Measurements from ENCODE around the gene RNF144B. TPM values are rescaled to one million over a fixed set of nuclear protein-coding genes. Genes with fewer than 3 reads are reported as not detected.
A peak's percentile ranks its signal among the peaks of the same experiment; 100 is the strongest.

Gene RNF144B
- polyA plus RNA-seq (2013, experiment 1 of 2), result 0.15 TPM
- polyA plus RNA-seq (2013, experiment 2 of 2), result 0.14 TPM

- no peak within 1 kb of the TSS for H2BK5ac ChIP-seq (ENCODE audit: low read depth, low read length, poor library complexity, severe bottlenecking)
- no peak within 1 kb of the TSS for H4K91ac ChIP-seq (ENCODE audit: low read length)
- H3K27me3 ChIP-seq (ENCODE audit: control insufficient read depth in 1 of 2, insufficient read depth in 1 of 2, low read length in 2 of 2), result no peaks in the 10 kb centered on the region
- H3K9me3 ChIP-seq (ENCODE audit: control insufficient read depth, low read length), result no peaks in the 10 kb centered on the region
- peak; percentile 72 for DNase-seq
- H3K4me2 ChIP-seq (ENCODE audit: low read length, poor library complexity, severe bottlenecking), result peak within 1 kb of the TSS; percentile 89
- peak within 1 kb of the TSS; percentile 72 to 86 for H3K4me3 ChIP-seq (ENCODE audit: insufficient read depth in 1 of 2, low read depth in 1 of 2, low read length in 2 of 2)
- H3K79me1 ChIP-seq (replicated peaks; ENCODE audit: low read length, poor library complexity, severe bottlenecking), result no peaks in the 10 kb centered on the region
- peak within 1 kb of the TSS in 1 of 2 experiments; percentile 36 for H3K14ac ChIP-seq (ENCODE audit: low read length in 2 of 2)
- H2BK120ac ChIP-seq (ENCODE audit: low read depth, low read length), result no peak within 1 kb of the TSS
- peak within 1 kb of the TSS; percentile 65 for H4K8ac ChIP-seq (ENCODE audit: low read length)
- no peak within 1 kb of the TSS for H2BK12ac ChIP-seq (ENCODE audit: low read length in 2 of 2)
- peak within 1 kb of the TSS in 1 of 2 experiments; percentile 17 for H3K4ac ChIP-seq (ENCODE audit: low read depth in 1 of 2, low read length in 2 of 2)
- H3K18ac ChIP-seq (ENCODE audit: low read depth in 1 of 2, low read length in 2 of 2), result peak within 1 kb of the TSS in 1 of 2 experiments; percentile 84
- no peak within 1 kb of the TSS for H3K23ac ChIP-seq (ENCODE audit: low read length in 2 of 2)
- peak within 1 kb of the TSS; percentile 74 for H3K9ac ChIP-seq (ENCODE audit: low read length)
- WGBS, result 2% methylated on average over 38 of the region's 40 CpGs
- peak within 1 kb of the TSS; percentile 60 for H2AFZ ChIP-seq (ENCODE audit: low read depth, low read length)
- peak within 1 kb of the TSS; percentile 23 for H3K27ac ChIP-seq (ENCODE audit: low read length, poor library complexity, severe bottlenecking)
- H3K36me3 ChIP-seq (ENCODE audit: control insufficient read depth in 1 of 2, insufficient read depth in 2 of 2, low read depth in 1 of 2, low read length in 2 of 2), result no peaks in the 10 kb centered on the region
- H3K4me1 ChIP-seq (ENCODE audit: control insufficient read depth, insufficient read depth, low read depth, low read length), result no peaks in the 10 kb centered on the region
- no peak within 1 kb of the TSS for H2AK5ac ChIP-seq (ENCODE audit: low read length, severe bottlenecking)
- no peak within 1 kb of the TSS for H2BK15ac ChIP-seq (ENCODE audit: low read depth, poor library complexity, severe bottlenecking)
These were observed at the start of gene RNF144B for GRCh38 chr6:18387061-18387721. Gene RNF144B, plus strand, starts transcription at chr6:18387350. Its CDS starts 12,185 bp downstream, at chr6:18399535.

GRCh38 chr6:18339599-18339998 is 47.6 kb upstream of the RNF144B start:
- 70% methylated on average over 1 of the region's 1 CpG for WGBS
- H3K79me1 ChIP-seq (replicated peaks; ENCODE audit: low read length, poor library complexity, severe bottlenecking), result no peaks in the 10 kb centered on the region
- DNase-seq, result no peak

DNA sequence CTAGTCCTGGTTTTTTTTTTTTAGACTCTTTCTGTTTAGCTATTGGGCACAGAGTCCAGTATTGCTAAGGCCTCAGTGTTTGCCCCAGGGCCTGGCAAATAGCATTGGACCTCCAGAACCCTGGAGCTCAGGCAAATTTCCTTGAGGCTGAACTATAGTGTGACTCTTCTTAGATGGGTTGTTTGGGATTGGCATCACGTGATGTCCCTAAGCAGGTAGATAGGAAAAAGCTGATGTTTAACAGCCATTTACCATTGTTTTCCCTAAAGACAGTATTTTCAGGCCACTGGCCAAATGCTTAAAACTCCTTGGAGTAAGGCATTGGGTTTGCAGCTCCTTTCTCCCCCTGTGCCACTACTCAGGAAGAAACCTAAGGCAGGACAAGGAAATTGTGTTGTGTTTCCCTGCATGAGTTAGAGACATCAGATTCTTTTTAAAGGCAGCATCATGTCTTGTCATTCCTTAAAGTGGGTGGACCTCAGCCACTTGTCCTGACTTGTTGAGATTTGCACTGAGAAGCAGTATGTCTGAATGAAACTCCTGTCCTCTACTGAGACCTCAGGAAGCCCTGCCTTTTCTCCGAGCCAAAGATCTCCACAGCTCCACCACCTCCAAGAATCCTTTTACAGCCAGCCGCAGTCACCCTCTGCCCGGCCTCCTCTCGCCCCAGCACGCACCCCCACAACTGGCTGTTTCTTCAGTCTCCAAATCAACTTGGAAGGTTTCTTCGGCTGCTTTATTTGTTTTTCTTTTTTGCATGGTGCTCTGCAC is 46.2 kb upstream of the RNF144B start:
- Histone ChIP-seq H4K91ac (ENCODE audit: low read length) (no peak overlapping the region), H3K18ac (ENCODE audit: low read depth in 1 of 2, low read length in 2 of 2) (no peak overlapping the region), H3K27ac (ENCODE audit: low read length, poor library complexity, severe bottlenecking) (no peak overlapping the region), H3K79me1 (replicated peaks; ENCODE audit: low read length, poor library complexity, severe bottlenecking) (no peaks in the 10 kb centered on the region), H3K4me1 (ENCODE audit: control insufficient read depth, insufficient read depth, low read depth, low read length) (peaks cover 2% of the 10 kb centered on the region), H3K27me3 (ENCODE audit: control insufficient read depth in 1 of 2, insufficient read depth in 1 of 2, low read length in 2 of 2) (no peaks in the 10 kb centered on the region), H2AFZ (ENCODE audit: low read depth, low read length) (no peak overlapping the region), H4K8ac (ENCODE audit: low read length) (no peak overlapping the region), H2BK120ac (ENCODE audit: low read depth, low read length) (no peak overlapping the region), H3K14ac (ENCODE audit: low read length in 2 of 2) (no peak overlapping the region), H2BK15ac (ENCODE audit: low read depth, poor library complexity, severe bottlenecking) (no peak overlapping the region), H3K4me2 (ENCODE audit: low read length, poor library complexity, severe bottlenecking) (no peak overlapping the region), H3K4ac (ENCODE audit: low read depth in 1 of 2, low read length in 2 of 2) (no peak overlapping the region), H2AK5ac (ENCODE audit: low read length, severe bottlenecking) (no peak overlapping the region), H3K9ac (ENCODE audit: low read length) (no peak overlapping the region), H2BK12ac (ENCODE audit: low read length in 2 of 2) (no peak overlapping the region), H3K9me3 (ENCODE audit: control insufficient read depth, low read length) (no peaks in the 10 kb centered on the region), H3K36me3 (ENCODE audit: control insufficient read depth in 1 of 2, insufficient read depth in 2 of 2, low read depth in 1 of 2, low read length in 2 of 2) (no peaks in the 10 kb centered on the region), H2BK5ac (ENCODE audit: low read depth, low read length, poor library complexity, severe bottlenecking) (no peak overlapping the region), H3K23ac (ENCODE audit: low read length in 2 of 2) (no peak overlapping the region), H3K4me3 (ENCODE audit: insufficient read depth in 1 of 2, low read depth in 1 of 2, low read length in 2 of 2) (no peak overlapping the region)
- no peak for DNase-seq
- 98% methylated on average over 6 of the region's 7 CpGs for WGBS

More at GRCh38 chr6:18339599-18339998, 47.6 kb upstream of the RNF144B start:
- Histone ChIP-seq H3K36me3 (ENCODE audit: control insufficient read depth in 1 of 2, insufficient read depth in 2 of 2, low read depth in 1 of 2, low read length in 2 of 2) (no peaks in the 10 kb centered on the region), H2AFZ (ENCODE audit: low read depth, low read length) (no peak overlapping the region), H2BK12ac (ENCODE audit: low read length in 2 of 2) (no peak overlapping the region), H3K14ac (ENCODE audit: low read length in 2 of 2) (no peak overlapping the region), H3K9me3 (ENCODE audit: control insufficient read depth, low read length) (no peaks in the 10 kb centered on the region), H3K23ac (ENCODE audit: low read length in 2 of 2) (no peak overlapping the region), H2BK120ac (ENCODE audit: low read depth, low read length) (no peak overlapping the region), H3K4ac (ENCODE audit: low read depth in 1 of 2, low read length in 2 of 2) (no peak overlapping the region), H3K4me3 (ENCODE audit: insufficient read depth in 1 of 2, low read depth in 1 of 2, low read length in 2 of 2) (no peak overlapping the region), H3K18ac (ENCODE audit: low read depth in 1 of 2, low read length in 2 of 2) (no peak overlapping the region), H2BK15ac (ENCODE audit: low read depth, poor library complexity, severe bottlenecking) (no peak overlapping the region), H3K27ac (ENCODE audit: low read length, poor library complexity, severe bottlenecking) (no peak overlapping the region), H3K9ac (ENCODE audit: low read length) (no peak overlapping the region), H4K8ac (ENCODE audit: low read length) (no peak overlapping the region), H4K91ac (ENCODE audit: low read length) (no peak overlapping the region), H2AK5ac (ENCODE audit: low read length, severe bottlenecking) (no peak overlapping the region), H2BK5ac (ENCODE audit: low read depth, low read length, poor library complexity, severe bottlenecking) (no peak overlapping the region), H3K4me2 (ENCODE audit: low read length, poor library complexity, severe bottlenecking) (no peak overlapping the region), H3K27me3 (ENCODE audit: control insufficient read depth in 1 of 2, insufficient read depth in 1 of 2, low read length in 2 of 2) (no peaks in the 10 kb centered on the region), H3K4me1 (ENCODE audit: control insufficient read depth, insufficient read depth, low read depth, low read length) (peaks cover 2% of the 10 kb centered on the region)

- H4K8ac ChIP-seq (ENCODE audit: low read length), result no peak overlapping the region
- WGBS, result 90% methylated on average over 1 of the region's 3 CpGs
These were observed 44.9 kb upstream of the RNF144B start for GRCh38 chr6:18342223-18342622.

More at GRCh38 chr6:18342223-18342622, 44.9 kb upstream of the RNF144B start:
- DNase-seq, result no peak
- Histone ChIP-seq H3K9ac (ENCODE audit: low read length) (no peak overlapping the region), H3K14ac (ENCODE audit: low read length in 2 of 2) (no peak overlapping the region), H3K4me3 (ENCODE audit: insufficient read depth in 1 of 2, low read depth in 1 of 2, low read length in 2 of 2) (no peak overlapping the region), H3K4me2 (ENCODE audit: low read length, poor library complexity, severe bottlenecking) (no peak overlapping the region), H3K4me1 (ENCODE audit: control insufficient read depth, insufficient read depth, low read depth, low read length) (peaks cover 2% of the 10 kb centered on the region), H2BK15ac (ENCODE audit: low read depth, poor library complexity, severe bottlenecking) (no peak overlapping the region), H4K91ac (ENCODE audit: low read length) (no peak overlapping the region), H3K27ac (ENCODE audit: low read length, poor library complexity, severe bottlenecking) (no peak overlapping the region), H2BK5ac (ENCODE audit: low read depth, low read length, poor library complexity, severe bottlenecking) (no peak overlapping the region), H2BK120ac (ENCODE audit: low read depth, low read length) (no peak overlapping the region), H3K79me1 (replicated peaks; ENCODE audit: low read length, poor library complexity, severe bottlenecking) (no peaks in the 10 kb centered on the region), H3K36me3 (ENCODE audit: control insufficient read depth in 1 of 2, insufficient read depth in 2 of 2, low read depth in 1 of 2, low read length in 2 of 2) (no peaks in the 10 kb centered on the region), H3K9me3 (ENCODE audit: control insufficient read depth, low read length) (no peaks in the 10 kb centered on the region), H3K4ac (ENCODE audit: low read depth in 1 of 2, low read length in 2 of 2) (no peak overlapping the region), H3K27me3 (ENCODE audit: control insufficient read depth in 1 of 2, insufficient read depth in 1 of 2, low read length in 2 of 2) (no peaks in the 10 kb centered on the region), H3K18ac (ENCODE audit: low read depth in 1 of 2, low read length in 2 of 2) (no peak overlapping the region), H2BK12ac (ENCODE audit: low read length in 2 of 2) (no peak overlapping the region), H2AFZ (ENCODE audit: low read depth, low read length) (no peak overlapping the region), H3K23ac (ENCODE audit: low read length in 2 of 2) (no peak overlapping the region), H2AK5ac (ENCODE audit: low read length, severe bottlenecking) (no peak overlapping the region)

Measured in mesenchymal stem cell (in vitro differentiated cells and primary cell).